WTC11 (cell line): ENCODE measurements around the gene WDR83. TPM values are rescaled to one million over a fixed set of nuclear protein-coding genes. Genes with fewer than 3 reads are reported as not detected.

Experiments
- ATAC-seq: fragments of 200-7000 bp; cut with Tn5 transposase; 2 replicates; pipeline ENCODE4 v1.10.0; 2021; ENCODE audit warnings: mild to moderate bottlenecking, moderate library complexity
- CTCF ChIA-PET: fragments of 300-600 bp; sonication (Branson Sonifier 250); formaldehyde crosslinking; loops from one replicate; lab custom pipeline; 2021; ENCODE audit warnings: antibody characterized with exemption; lab: Charles Lee
- POLR2A ChIA-PET: fragments of 350-600 bp; sonication (Branson Sonifier 250); formaldehyde crosslinking; loops from one replicate; lab custom pipeline; 2021; ENCODE audit warnings: antibody characterized with exemption; lab: Charles Lee
- DNase-seq: peaks from one replicate; pipeline ENCODE4 v3.0.0; 2021; ENCODE audit warnings: low spot score
- H3K27ac Mint-ChIP-seq: 2 replicates; pipeline ENCODE4 v1.8.0; 2021; ENCODE audit warnings: mixed read lengths
- H3K27me3 Mint-ChIP-seq: 2 replicates; pipeline ENCODE4 v1.8.0; 2021; ENCODE audit warnings: low read depth, mild to moderate bottlenecking, moderate library complexity, mixed read lengths
- H3K36me3 Mint-ChIP-seq: 2 replicates; pipeline ENCODE4 v1.8.0; 2021; ENCODE audit warnings: mixed read lengths
- H3K4me1 Mint-ChIP-seq: 2 replicates; pipeline ENCODE4 v1.8.0; 2022; ENCODE audit warnings: mixed read lengths
- H3K4me3 Mint-ChIP-seq: 2 replicates; pipeline ENCODE4 v1.8.0; 2021; ENCODE audit warnings: mild to moderate bottlenecking, moderate library complexity, mixed read lengths
- H3K9me3 Mint-ChIP-seq: 2 replicates; pipeline ENCODE4 v1.8.0; 2021; ENCODE audit warnings: mixed read lengths
- CREB1 ChIP-seq: sonication (generic); formaldehyde crosslinking; IDR thresholded peaks from 2 replicates; pipeline ENCODE4 v1.8.0; 2023; ENCODE audit warnings: mild to moderate bottlenecking, missing genetic modification reagents
- ESRRA ChIP-seq: sonication (generic); formaldehyde crosslinking; IDR thresholded peaks from 2 replicates; pipeline ENCODE4 v1.8.1; 2022; ENCODE audit warnings: mild to moderate bottlenecking, missing genetic modification reagents, borderline replicate concordance
- FOXP1 ChIP-seq: sonication (generic); formaldehyde crosslinking; IDR thresholded peaks from 2 replicates; pipeline ENCODE4 v1.8.0; 2022; ENCODE audit warnings: missing genetic modification reagents, mild to moderate bottlenecking, moderate library complexity, borderline replicate concordance
- JAZF1 ChIP-seq: fragments of 250-450 bp; sonication (Bioruptor Pico); IDR thresholded peaks from 2 replicates; pipeline ENCODE4 v1.9.0; 2021; ENCODE audit warnings: moderate library complexity, mild to moderate bottlenecking, inconsistent platforms
- OVOL2 ChIP-seq: fragments of 250-450 bp; sonication (Bioruptor Pico); IDR thresholded peaks from 2 replicates; pipeline ENCODE4 v1.9.0; 2021; ENCODE audit warnings: mild to moderate bottlenecking, borderline replicate concordance
- SMAD3 ChIP-seq: sonication (generic); formaldehyde crosslinking; IDR thresholded peaks from 2 replicates; pipeline ENCODE4 v1.8.0; 2022; ENCODE audit warnings: missing genetic modification reagents, mild to moderate bottlenecking, borderline replicate concordance
- TEAD1 ChIP-seq: sonication (generic); formaldehyde crosslinking; IDR thresholded peaks from 2 replicates; pipeline ENCODE4 v1.8.0; 2022; ENCODE audit warnings: mild to moderate bottlenecking, missing genetic modification reagents
- ZBTB21 ChIP-seq: sonication (generic); formaldehyde crosslinking; IDR thresholded peaks from 2 replicates; pipeline ENCODE4 v1.8.1; 2023; ENCODE audit warnings: mild to moderate bottlenecking, missing genetic modification reagents, borderline replicate concordance
- ZNF232 ChIP-seq: sonication (generic); formaldehyde crosslinking; IDR thresholded peaks from 2 replicates; pipeline ENCODE4 v1.8.0; 2022; ENCODE audit warnings: mild to moderate bottlenecking, missing genetic modification reagents
- ZNF396 ChIP-seq: fragments of 250-450 bp; sonication (Bioruptor Pico); IDR thresholded peaks from 2 replicates; pipeline ENCODE4 v1.8.0; 2021; ENCODE audit warnings: mild to moderate bottlenecking, moderate library complexity, borderline replicate concordance
- ZNF423 ChIP-seq: fragments of 250-450 bp; sonication (Bioruptor Pico); IDR thresholded peaks from 2 replicates; pipeline ENCODE4 v2.1.2; 2022; ENCODE audit warnings: mild to moderate bottlenecking, moderate library complexity
- total RNA-seq: library from RNA; stranded (reverse); gene quantifications from 3 replicates; pipeline ENCODE4 v1.2.3, GENCODE V29; 2021
- TF ChIP-seq, protein P1 (sequence below): sonication (generic); formaldehyde crosslinking; conservative IDR thresholded peaks from 2 replicates; pipeline ENCODE4 v1.8.1; 2022; ENCODE audit warnings: mild to moderate bottlenecking, missing genetic modification reagents
- TF ChIP-seq, protein P2 (sequence below): sonication (generic); formaldehyde crosslinking; IDR thresholded peaks from 2 replicates; pipeline ENCODE4 v1.8.0; 2022; ENCODE audit warnings: mild to moderate bottlenecking, missing genetic modification reagents
- TF ChIP-seq, protein P3 (sequence below): fragments of 250-450 bp; sonication (Bioruptor Pico); IDR thresholded peaks from 2 replicates; pipeline ENCODE4 v1.9.0; 2021; ENCODE audit warnings: moderate library complexity, mild to moderate bottlenecking, inconsistent platforms, borderline replicate concordance
- TF ChIP-seq, protein P4 (sequence below): sonication (generic); formaldehyde crosslinking; IDR thresholded peaks from 2 replicates; pipeline ENCODE4 v1.8.1; 2023; ENCODE audit warnings: mild to moderate bottlenecking, missing genetic modification reagents, moderate library complexity
- TF ChIP-seq, protein P5 (sequence below): sonication (generic); formaldehyde crosslinking; IDR thresholded peaks from 2 replicates; pipeline ENCODE4 v1.8.0; 2023; ENCODE audit warnings: mild to moderate bottlenecking, missing genetic modification reagents
- TF ChIP-seq, protein P6 (sequence below): sonication (generic); formaldehyde crosslinking; IDR thresholded peaks from 2 replicates; pipeline ENCODE4 v1.8.1; 2022; ENCODE audit warnings: mild to moderate bottlenecking, moderate library complexity, missing genetic modification reagents
- TF ChIP-seq, protein P7 (sequence below): fragments of 250-450 bp; sonication (Bioruptor Pico); IDR thresholded peaks from 2 replicates; pipeline ENCODE4 v2.1.2; 2022; ENCODE audit warnings: mild to moderate bottlenecking, moderate library complexity
- TF ChIP-seq, protein P8 (sequence below): sonication (generic); formaldehyde crosslinking; conservative IDR thresholded peaks from 2 replicates; pipeline ENCODE4 v1.8.1; 2023; ENCODE audit warnings: mild to moderate bottlenecking, low read depth, missing genetic modification reagents, moderate library complexity
- TF ChIP-seq, protein P9 (sequence below): sonication (generic); formaldehyde crosslinking; IDR thresholded peaks from 2 replicates; pipeline ENCODE4 v1.8.1; 2023; ENCODE audit warnings: mild to moderate bottlenecking, missing genetic modification reagents

Gene WDR83
- total RNA-seq, 1 experiment from 2014 or later: 21.8 TPM

DNA sequence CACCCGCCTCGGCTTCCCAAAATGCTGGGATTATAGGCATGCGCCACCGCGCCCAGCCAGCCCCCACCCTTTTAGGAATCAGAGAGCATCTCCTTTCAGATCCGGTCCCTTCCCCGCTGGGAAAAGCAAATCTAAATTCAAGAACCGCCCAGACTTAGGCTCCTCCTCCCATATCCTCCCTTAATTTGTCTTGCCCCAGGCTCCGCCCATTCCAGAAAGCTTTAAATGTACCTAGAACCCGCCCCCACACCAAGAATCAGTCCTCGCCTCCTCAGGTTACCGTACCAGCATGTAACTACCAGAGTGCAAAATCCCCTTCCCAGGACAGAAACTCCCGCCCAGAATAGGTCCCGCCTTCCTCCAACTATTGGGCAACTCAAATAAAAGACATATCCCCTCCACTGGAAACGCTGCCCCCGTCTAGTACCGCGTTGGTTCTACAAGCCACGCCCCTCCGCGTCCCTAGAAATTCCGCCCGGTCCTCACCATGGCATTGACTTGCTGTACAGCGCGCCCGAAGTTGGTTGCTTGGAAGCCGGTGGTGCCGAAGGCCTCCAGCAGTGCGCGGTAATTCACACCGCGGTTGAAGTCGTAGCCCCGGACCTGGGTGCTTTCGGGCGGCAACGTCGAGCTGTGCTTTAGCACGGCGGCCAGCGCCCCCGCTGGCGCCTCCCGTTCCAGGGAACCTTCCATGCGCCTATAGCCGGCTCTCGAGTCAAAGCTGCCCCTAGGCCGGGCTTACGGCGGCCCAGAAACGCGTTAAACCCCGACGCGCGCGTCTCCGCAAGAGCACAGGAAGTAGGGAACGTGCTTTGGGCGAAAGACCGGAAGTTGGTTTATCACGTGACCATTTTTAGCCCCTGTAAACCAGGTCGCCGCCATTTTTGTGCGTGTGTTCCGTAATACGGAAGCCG, 14.7 kb downstream of the WDR83 start, which contains the start of gene DHPS (continued):
- TF ChIP-seq, protein P1, sequence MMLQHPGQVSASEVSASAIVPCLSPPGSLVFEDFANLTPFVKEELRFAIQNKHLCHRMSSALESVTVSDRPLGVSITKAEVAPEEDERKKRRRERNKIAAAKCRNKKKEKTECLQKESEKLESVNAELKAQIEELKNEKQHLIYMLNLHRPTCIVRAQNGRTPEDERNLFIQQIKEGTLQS: no peak
- peak; percentile 56; the same call in 1 of the 2 replicates for TF ChIP-seq ZBTB21 (CRISPR knock-in tag)
- TF ChIP-seq, protein P2, sequence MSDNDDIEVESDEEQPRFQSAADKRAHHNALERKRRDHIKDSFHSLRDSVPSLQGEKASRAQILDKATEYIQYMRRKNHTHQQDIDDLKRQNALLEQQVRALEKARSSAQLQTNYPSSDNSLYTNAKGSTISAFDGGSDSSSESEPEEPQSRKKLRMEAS (CRISPR knock-in tag): peak; percentile 76
- TF ChIP-seq, protein P3, sequence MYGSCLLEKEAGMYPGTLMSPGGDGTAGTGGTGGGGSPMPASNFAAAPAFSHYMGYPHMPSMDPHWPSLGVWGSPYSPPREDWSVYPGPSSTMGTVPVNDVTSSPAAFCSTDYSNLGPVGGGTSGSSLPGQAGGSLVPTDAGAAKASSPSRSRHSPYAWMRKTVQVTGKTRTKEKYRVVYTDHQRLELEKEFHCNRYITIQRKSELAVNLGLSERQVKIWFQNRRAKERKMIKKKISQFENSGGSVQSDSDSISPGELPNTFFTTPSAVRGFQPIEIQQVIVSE: no peak
- TF ChIP-seq, protein P4, sequence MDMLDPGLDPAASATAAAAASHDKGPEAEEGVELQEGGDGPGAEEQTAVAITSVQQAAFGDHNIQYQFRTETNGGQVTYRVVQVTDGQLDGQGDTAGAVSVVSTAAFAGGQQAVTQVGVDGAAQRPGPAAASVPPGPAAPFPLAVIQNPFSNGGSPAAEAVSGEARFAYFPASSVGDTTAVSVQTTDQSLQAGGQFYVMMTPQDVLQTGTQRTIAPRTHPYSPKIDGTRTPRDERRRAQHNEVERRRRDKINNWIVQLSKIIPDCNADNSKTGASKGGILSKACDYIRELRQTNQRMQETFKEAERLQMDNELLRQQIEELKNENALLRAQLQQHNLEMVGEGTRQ (CRISPR knock-in tag): peak; percentile 95
- TF ChIP-seq, protein P5, sequence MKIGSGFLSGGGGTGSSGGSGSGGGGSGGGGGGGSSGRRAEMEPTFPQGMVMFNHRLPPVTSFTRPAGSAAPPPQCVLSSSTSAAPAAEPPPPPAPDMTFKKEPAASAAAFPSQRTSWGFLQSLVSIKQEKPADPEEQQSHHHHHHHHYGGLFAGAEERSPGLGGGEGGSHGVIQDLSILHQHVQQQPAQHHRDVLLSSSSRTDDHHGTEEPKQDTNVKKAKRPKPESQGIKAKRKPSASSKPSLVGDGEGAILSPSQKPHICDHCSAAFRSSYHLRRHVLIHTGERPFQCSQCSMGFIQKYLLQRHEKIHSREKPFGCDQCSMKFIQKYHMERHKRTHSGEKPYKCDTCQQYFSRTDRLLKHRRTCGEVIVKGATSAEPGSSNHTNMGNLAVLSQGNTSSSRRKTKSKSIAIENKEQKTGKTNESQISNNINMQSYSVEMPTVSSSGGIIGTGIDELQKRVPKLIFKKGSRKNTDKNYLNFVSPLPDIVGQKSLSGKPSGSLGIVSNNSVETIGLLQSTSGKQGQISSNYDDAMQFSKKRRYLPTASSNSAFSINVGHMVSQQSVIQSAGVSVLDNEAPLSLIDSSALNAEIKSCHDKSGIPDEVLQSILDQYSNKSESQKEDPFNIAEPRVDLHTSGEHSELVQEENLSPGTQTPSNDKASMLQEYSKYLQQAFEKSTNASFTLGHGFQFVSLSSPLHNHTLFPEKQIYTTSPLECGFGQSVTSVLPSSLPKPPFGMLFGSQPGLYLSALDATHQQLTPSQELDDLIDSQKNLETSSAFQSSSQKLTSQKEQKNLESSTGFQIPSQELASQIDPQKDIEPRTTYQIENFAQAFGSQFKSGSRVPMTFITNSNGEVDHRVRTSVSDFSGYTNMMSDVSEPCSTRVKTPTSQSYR (CRISPR knock-in tag): no peak
- TF ChIP-seq, protein P6, sequence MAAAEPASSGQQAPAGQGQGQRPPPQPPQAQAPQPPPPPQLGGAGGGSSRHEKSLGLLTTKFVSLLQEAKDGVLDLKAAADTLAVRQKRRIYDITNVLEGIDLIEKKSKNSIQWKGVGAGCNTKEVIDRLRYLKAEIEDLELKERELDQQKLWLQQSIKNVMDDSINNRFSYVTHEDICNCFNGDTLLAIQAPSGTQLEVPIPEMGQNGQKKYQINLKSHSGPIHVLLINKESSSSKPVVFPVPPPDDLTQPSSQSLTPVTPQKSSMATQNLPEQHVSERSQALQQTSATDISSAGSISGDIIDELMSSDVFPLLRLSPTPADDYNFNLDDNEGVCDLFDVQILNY (CRISPR knock-in tag): no peak; the same call in 1 of the 2 replicates
- no peak for TF ChIP-seq ESRRA (CRISPR knock-in tag)
- TF ChIP-seq OVOL2 (CRISPR knock-in tag): no peak
- TF ChIP-seq TEAD1 (CRISPR knock-in tag): peak; percentile 42; the same call in 1 of the 2 replicates
- 0 out of 2 replicates have a peak, but pooled peaks have one; percentile 5 for TF ChIP-seq ZNF423 (CRISPR knock-in tag)
- no peak for TF ChIP-seq CREB1
- TF ChIP-seq, protein P7, sequence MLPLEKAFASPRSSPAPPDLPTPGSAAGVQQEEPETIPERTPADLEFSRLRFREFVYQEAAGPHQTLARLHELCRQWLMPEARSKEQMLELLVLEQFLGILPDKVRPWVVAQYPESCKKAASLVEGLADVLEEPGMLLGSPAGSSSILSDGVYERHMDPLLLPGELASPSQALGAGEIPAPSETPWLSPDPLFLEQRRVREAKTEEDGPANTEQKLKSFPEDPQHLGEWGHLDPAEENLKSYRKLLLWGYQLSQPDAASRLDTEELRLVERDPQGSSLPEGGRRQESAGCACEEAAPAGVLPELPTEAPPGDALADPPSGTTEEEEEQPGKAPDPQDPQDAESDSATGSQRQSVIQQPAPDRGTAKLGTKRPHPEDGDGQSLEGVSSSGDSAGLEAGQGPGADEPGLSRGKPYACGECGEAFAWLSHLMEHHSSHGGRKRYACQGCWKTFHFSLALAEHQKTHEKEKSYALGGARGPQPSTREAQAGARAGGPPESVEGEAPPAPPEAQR (CRISPR knock-in tag): no peak
- no peak for TF ChIP-seq ZNF396 (CRISPR knock-in tag)
- no peak for TF ChIP-seq ZNF232 (CRISPR knock-in tag)

DNA sequence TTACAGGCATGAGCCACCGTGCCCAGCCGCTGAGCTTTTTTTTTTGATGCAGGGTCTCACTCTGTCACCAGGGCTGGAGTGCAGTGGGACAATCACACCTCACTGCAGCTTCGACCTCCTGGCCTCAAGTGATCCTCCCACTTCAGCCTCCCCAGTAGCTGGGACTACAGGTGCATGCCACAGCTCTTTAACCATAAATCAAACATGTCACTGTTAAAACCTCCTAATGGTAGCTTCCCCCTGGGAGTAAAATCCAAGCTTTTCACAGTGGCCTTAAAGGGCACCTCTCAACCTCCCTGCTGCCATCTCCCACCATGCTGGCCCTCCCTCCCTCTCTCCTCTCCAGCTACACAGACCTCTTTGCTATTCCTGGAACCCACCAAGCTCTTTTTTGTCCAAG, 19.2 kb downstream of the WDR83 start:
- peaks cover 4% of the 10 kb centered on the region; the same call in 1 of the 2 replicates for H3K4me1 Mint-ChIP-seq
- H3K27ac Mint-ChIP-seq: no peak overlapping the region
- CTCF ChIA-PET: interaction anchor here (0.7 to 1.9 kb wide), 3 partner anchors 13 to 280 kb away, joined by 3 to 6 read pairs (median 3); no protein-coding TSS in a partner anchor
- ATAC-seq (no peak), DNase-seq (no peak)
- no peaks in the 10 kb centered on the region for H3K9me3 Mint-ChIP-seq
- POLR2A ChIA-PET: no interaction called here
- peaks cover 4% of the 10 kb centered on the region for H3K36me3 Mint-ChIP-seq
- no peak overlapping the region for H3K4me3 Mint-ChIP-seq
- H3K27me3 Mint-ChIP-seq: no peaks in the 10 kb centered on the region
- TF ChIP-seq FOXP1 (CRISPR knock-in tag): no peak
- TF ChIP-seq, protein P8, sequence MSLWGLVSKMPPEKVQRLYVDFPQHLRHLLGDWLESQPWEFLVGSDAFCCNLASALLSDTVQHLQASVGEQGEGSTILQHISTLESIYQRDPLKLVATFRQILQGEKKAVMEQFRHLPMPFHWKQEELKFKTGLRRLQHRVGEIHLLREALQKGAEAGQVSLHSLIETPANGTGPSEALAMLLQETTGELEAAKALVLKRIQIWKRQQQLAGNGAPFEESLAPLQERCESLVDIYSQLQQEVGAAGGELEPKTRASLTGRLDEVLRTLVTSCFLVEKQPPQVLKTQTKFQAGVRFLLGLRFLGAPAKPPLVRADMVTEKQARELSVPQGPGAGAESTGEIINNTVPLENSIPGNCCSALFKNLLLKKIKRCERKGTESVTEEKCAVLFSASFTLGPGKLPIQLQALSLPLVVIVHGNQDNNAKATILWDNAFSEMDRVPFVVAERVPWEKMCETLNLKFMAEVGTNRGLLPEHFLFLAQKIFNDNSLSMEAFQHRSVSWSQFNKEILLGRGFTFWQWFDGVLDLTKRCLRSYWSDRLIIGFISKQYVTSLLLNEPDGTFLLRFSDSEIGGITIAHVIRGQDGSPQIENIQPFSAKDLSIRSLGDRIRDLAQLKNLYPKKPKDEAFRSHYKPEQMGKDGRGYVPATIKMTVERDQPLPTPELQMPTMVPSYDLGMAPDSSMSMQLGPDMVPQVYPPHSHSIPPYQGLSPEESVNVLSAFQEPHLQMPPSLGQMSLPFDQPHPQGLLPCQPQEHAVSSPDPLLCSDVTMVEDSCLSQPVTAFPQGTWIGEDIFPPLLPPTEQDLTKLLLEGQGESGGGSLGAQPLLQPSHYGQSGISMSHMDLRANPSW (CRISPR knock-in tag): no peak
- TF ChIP-seq, protein P9, sequence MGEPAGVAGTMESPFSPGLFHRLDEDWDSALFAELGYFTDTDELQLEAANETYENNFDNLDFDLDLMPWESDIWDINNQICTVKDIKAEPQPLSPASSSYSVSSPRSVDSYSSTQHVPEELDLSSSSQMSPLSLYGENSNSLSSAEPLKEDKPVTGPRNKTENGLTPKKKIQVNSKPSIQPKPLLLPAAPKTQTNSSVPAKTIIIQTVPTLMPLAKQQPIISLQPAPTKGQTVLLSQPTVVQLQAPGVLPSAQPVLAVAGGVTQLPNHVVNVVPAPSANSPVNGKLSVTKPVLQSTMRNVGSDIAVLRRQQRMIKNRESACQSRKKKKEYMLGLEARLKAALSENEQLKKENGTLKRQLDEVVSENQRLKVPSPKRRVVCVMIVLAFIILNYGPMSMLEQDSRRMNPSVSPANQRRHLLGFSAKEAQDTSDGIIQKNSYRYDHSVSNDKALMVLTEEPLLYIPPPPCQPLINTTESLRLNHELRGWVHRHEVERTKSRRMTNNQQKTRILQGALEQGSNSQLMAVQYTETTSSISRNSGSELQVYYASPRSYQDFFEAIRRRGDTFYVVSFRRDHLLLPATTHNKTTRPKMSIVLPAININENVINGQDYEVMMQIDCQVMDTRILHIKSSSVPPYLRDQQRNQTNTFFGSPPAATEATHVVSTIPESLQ (CRISPR knock-in tag): no peak
- no peak for TF ChIP-seq JAZF1 (CRISPR knock-in tag)
- TF ChIP-seq SMAD3 (CRISPR knock-in tag): no peak
